Measurements from ENCODE around the gene SERPINB6. TPM values are rescaled to one million over a fixed set of nuclear protein-coding genes. Genes with fewer than 3 reads are reported as not detected.
A peak's percentile ranks its signal among the peaks of the same experiment; 100 is the strongest.

The SERPINB6 gene
- total RNA-seq, 1 experiment from 2014 or later: 39.0 TPM

- Histone ChIP-seq H4K5ac (ENCODE audit: insufficient read length, low read depth, low read length) (no peak overlapping the region), H3K27me3 (ENCODE audit: insufficient read depth, low read length) (no peaks in the 10 kb centered on the region), H3K4me2 (ENCODE audit: insufficient read depth, insufficient read length, low read length) (no peak overlapping the region)
These were observed 70.3 kb downstream of the SERPINB6 start for GRCh38 chr6:2900821-2901644.

More at GRCh38 chr6:2900821-2901644, 70.3 kb downstream of the SERPINB6 start:
- H3K79me2 ChIP-seq (ENCODE audit: insufficient read depth, low read length): no peaks in the 10 kb centered on the region; the same call in 1 of the 2 replicates
- peaks cover 4% of the 10 kb centered on the region; the same call in 1 of the 2 replicates for H3K4me1 ChIP-seq (ENCODE audit: insufficient read depth, low read length)
- no peak overlapping the region for H3K9ac ChIP-seq (ENCODE audit: extremely low read depth, insufficient read length, low read length)
- H3T11ph ChIP-seq (ENCODE audit: low read length): no peak overlapping the region
- H3K14ac ChIP-seq (ENCODE audit: insufficient read depth, low read length): no peak overlapping the region
- H2BK120ac ChIP-seq (ENCODE audit: low read depth, low read length, poor library complexity, severe bottlenecking): no peak overlapping the region
- H3K27ac ChIP-seq (ENCODE audit: insufficient read length, low read depth, low read length): no peak overlapping the region
- no peaks in the 10 kb centered on the region for H4K20me1 ChIP-seq (ENCODE audit: control insufficient read depth, insufficient read depth, insufficient read length)
- H3K23ac ChIP-seq (ENCODE audit: insufficient read length, low read depth, low read length): no peak overlapping the region
- H3K4me1 Mint-ChIP-seq: peaks cover 25 to 44% of the 10 kb centered on the region in 2 experiments
- no peak overlapping the region for H2BK12ac ChIP-seq (ENCODE audit: insufficient read length, low read depth, low read length)
- no CpG with 5 or more reads among the region's 12 CpGs for WGBS (ENCODE audit: extremely low coverage, insufficient read length, low lambda C conversion rate)
- no peak for TF ChIP-seq CTCF (conservative IDR thresholded peaks at IDR 0.05)
- no peak overlapping the region for H3K27ac Mint-ChIP-seq
- H2BK15ac ChIP-seq (ENCODE audit: low read depth, low read length): no peak overlapping the region
- peaks cover 2 to 65% (median 37%) of the 10 kb centered on the region in 3 experiments; a peak in 6 of 7 replicates for H3K36me3 Mint-ChIP-seq (ENCODE audit: insufficient read depth in 1 of 3, low read depth in 3 of 3)
- no peak overlapping the region for H2BK5ac ChIP-seq (ENCODE audit: insufficient read length, low read length)
- no peak overlapping the region for H3K4ac ChIP-seq (ENCODE audit: low read depth, low read length)
- no peak overlapping the region for H3K56ac ChIP-seq (ENCODE audit: insufficient read length, low read depth, low read length)
- H4K8ac ChIP-seq (replicated peaks; ENCODE audit: insufficient read length, low read depth, low read length): no peak overlapping the region
- peak overlapping the region in 1 of 2 experiments; percentile 95; a peak in 3 of 5 replicates for H3K4me3 Mint-ChIP-seq
- peaks cover 3% of the 10 kb centered on the region for H3K23me2 ChIP-seq (ENCODE audit: insufficient read length, low read depth, low read length, poor library complexity, severe bottlenecking)
- H4K91ac ChIP-seq (ENCODE audit: insufficient read length, low read depth, low read length): no peak overlapping the region
- H2AFZ ChIP-seq (ENCODE audit: low read length): no peak overlapping the region
- DNase-seq: peak; percentile 25
- H3K27me3 Mint-ChIP-seq (ENCODE audit: low read depth): no peaks in the 10 kb centered on the region
- H3K9me3 Mint-ChIP-seq: peaks cover 0 to 2% of the 10 kb centered on the region in 2 experiments; a peak in 1 of 5 replicates
- no peak overlapping the region for H2AK5ac ChIP-seq (ENCODE audit: insufficient read length, low read length)
- H3K18ac ChIP-seq (ENCODE audit: insufficient read length, low read depth, low read length): no peak overlapping the region
- H2BK20ac ChIP-seq (ENCODE audit: low read depth, low read length, poor library complexity, severe bottlenecking): no peak overlapping the region
- H3K9me3 ChIP-seq (ENCODE audit: control insufficient read depth, low read depth, low read length): no peaks in the 10 kb centered on the region
- H3K79me1 ChIP-seq (ENCODE audit: insufficient read depth, low read depth, low read length, poor library complexity, severe bottlenecking): peaks cover 3% of the 10 kb centered on the region

Measured in H9 (cell line).